ENCODE measurements around the gene GATA6. TPM values are rescaled to one million over a fixed set of nuclear protein-coding genes. Genes with fewer than 3 reads are reported as not detected.

GATA6 gene
- total and polyA plus RNA-seq, 7 donors, result 0.27 to 0.92 (median 0.53) TPM

- ATAC-seq, result no peak
- Histone ChIP-seq H3K4me1 (no peaks in the 10 kb centered on the region), H3K27ac (no peak overlapping the region), H3K4me3 (no peak overlapping the region), H3K36me3 (ENCODE audit: insufficient read depth in 1 of 2, low read depth in 1 of 2) (no peaks in the 10 kb centered on the region), H3K9me3 (no peaks in the 10 kb centered on the region), H3K27me3 (ENCODE audit: insufficient read depth in 3 of 3, low read length in 2 of 3) (peaks cover 0 to 13% (median 0%) of the 10 kb centered on the region in 3 donors)
- 42 to 56% (median 44%) methylated on average over 7 of the region's 7 CpGs for WGBS, 3 donors
- no peak for DNase-seq
- TF ChIP-seq CTCF (IDR thresholded peaks at IDR 0.05), result no peak
- intact Hi-C loops (cut with DNase I), result no loop called here
These were observed 28.8 kb downstream of the GATA6 start for GRCh38 chr18:22198163-22198562.

- H3K27ac ChIP-seq, result no peak overlapping the region
- ATAC-seq (no peak), DNase-seq (no peak)
- intact Hi-C loops (cut with DNase I), result no loop called here
- TF ChIP-seq CTCF (IDR thresholded peaks at IDR 0.05), result no peak
- H3K36me3 ChIP-seq (ENCODE audit: insufficient read depth in 1 of 2, low read depth in 1 of 2), result no peaks in the 10 kb centered on the region
- H3K27me3 ChIP-seq (ENCODE audit: insufficient read depth in 3 of 3, low read length in 2 of 3), result peaks cover 0 to 12% (median 0%) of the 10 kb centered on the region in 3 donors
- no peaks in the 10 kb centered on the region for H3K4me1 ChIP-seq
- 49 to 58% (median 55%) methylated on average over 6 of the region's 6 CpGs for WGBS, 3 donors
- no peaks in the 10 kb centered on the region for H3K9me3 ChIP-seq
- H3K4me3 ChIP-seq, result no peak overlapping the region
These were observed 29.6 kb downstream of the GATA6 start for GRCh38 chr18:22199005-22199404.

GRCh38 chr18:22200611-22201225 lies 31.3 kb downstream of the GATA6 start:
- Histone ChIP-seq H3K4me3 (no peak overlapping the region), H3K27ac (no peak overlapping the region), H3K36me3 (ENCODE audit: insufficient read depth in 1 of 2, low read depth in 1 of 2) (no peaks in the 10 kb centered on the region), H3K4me1 (no peaks in the 10 kb centered on the region), H3K27me3 (ENCODE audit: insufficient read depth in 3 of 3, low read length in 2 of 3) (peaks cover 0 to 10% (median 0%) of the 10 kb centered on the region in 3 donors), H3K9me3 (no peaks in the 10 kb centered on the region)
- WGBS, 3 donors, result 56 to 69% (median 68%) methylated on average over 32 of the region's 32 CpGs
- intact Hi-C loops (cut with DNase I), result no loop called here
- TF ChIP-seq CTCF (IDR thresholded peaks at IDR 0.05), result no peak
- no peak for ATAC-seq
- DNase-seq, result no peak

- peaks cover 0 to 22% (median 0%) of the 10 kb centered on the region in 3 donors for H3K27me3 ChIP-seq (ENCODE audit: insufficient read depth in 3 of 3, low read length in 2 of 3)
- TF ChIP-seq CTCF (IDR thresholded peaks at IDR 0.05), result no peak
- H3K4me3 ChIP-seq, result no peak overlapping the region
- H3K9me3 ChIP-seq, result no peaks in the 10 kb centered on the region
- H3K27ac ChIP-seq, result no peak overlapping the region
- H3K36me3 ChIP-seq (ENCODE audit: insufficient read depth in 1 of 2, low read depth in 1 of 2), result no peaks in the 10 kb centered on the region
- WGBS, 3 donors, result 31 to 58% (median 40%) methylated on average over 1 of the region's 1 CpG
- intact Hi-C loops (cut with DNase I), result no loop called here
- H3K4me1 ChIP-seq, result no peaks in the 10 kb centered on the region
- DNase-seq, result no peak
- no peak for ATAC-seq
These were observed 33.6 kb downstream of the GATA6 start for GRCh38 chr18:22203035-22203434.
